GM12875 (cell line): ENCODE data around the gene SYCE1L.

Experiments
- H3K4me3 ChIP-seq: one replicate; pipeline ENCODE4 v1.5.1; 2011; ENCODE audit warnings: low read depth, low read length, control low read depth
- CTCF ChIP-seq: IDR thresholded peaks from 2 replicates; pipeline ENCODE4 v1.5.1; 2011; ENCODE audit warnings: low read depth, mild to moderate bottlenecking, control low read depth, inconsistent platforms, low read length, moderate library complexity, borderline replicate concordance; ENCODE audit not compliant: insufficient read depth

Gene SYCE1L

DNA sequence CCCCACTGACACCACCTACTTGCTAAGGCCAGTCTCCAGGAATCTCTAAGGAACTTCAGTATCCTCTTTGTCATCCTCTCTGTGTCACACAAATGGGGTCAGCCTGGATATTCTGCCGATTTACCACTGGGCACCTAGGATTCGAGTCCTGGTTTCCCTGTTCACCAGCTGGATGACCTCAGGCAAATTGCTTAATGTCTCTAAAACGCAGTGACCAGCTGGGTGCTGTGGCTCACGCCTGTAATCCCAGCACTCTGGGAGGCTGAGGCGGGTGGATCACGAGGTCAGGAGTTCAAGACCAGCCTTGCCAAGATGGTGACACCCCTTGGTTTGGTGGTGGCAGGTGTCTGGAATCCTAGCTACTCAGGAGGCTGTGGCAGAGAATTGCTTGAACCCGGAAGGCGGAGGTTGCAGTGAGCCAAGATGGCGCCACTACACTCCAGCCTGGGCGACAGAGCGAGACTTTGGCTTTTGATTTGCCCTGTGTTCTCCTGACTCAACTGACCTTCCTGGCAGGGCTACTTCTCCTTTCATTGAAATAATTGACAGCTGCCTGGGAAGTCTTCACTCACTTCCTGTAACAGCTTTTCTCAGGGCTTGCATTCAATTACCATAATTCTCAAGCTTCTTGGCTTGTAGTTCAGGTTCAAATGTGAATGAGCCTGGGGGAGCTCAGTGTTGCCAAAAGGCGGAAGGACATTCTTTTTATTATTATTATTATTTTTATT, 15.4 kb downstream of the SYCE1L start:
- no peak overlapping the region for H3K4me3 ChIP-seq
- no peak for TF ChIP-seq CTCF

DNA sequence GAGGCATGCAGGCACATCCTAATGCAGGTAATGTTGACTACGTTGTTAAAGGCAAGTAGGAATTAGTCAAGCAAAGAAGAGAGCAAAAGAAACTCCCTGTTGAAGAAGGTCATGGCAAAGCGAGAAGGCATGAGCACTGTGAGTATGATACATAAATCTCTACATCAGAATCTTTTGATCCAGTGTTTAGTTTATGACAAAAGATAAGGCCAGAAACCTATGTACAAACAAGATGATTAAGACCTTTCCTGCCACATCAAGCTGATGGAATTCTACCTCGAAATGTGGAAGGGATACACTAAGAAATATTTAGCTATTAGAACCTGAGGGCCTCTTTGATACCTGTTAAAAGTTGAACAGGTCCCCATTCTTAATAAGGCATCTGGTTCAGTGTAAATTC, 20.2 kb downstream of the SYCE1L start:
- H3K4me3 ChIP-seq, result no peak overlapping the region
- TF ChIP-seq CTCF, result no peak

DNA sequence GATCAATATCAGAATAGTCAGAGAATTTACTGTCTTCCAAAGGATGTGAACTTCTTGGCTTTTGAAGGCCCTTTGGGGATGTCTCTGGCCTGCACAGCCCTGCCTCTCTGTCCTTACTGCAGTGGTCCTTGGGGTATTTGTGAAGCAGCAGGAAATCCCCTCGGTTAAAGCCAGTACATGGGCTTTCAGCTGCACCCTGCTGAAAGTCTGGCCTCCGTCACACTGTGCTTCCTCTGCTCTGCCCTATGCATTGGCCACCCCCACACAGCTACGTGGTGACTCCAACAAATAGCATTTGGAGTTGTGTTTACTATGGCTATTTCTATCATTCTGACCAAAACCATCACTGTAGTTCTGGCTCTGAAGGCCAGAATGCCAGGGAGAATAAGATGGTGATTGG, 21.2 kb downstream of the SYCE1L start:
- no peak for TF ChIP-seq CTCF
- no peak overlapping the region for H3K4me3 ChIP-seq

- no peak for TF ChIP-seq CTCF
- no peak overlapping the region for H3K4me3 ChIP-seq
These were observed 22.3 kb downstream of the SYCE1L start for GRCh38 chr16:77221482-77221881.

DNA sequence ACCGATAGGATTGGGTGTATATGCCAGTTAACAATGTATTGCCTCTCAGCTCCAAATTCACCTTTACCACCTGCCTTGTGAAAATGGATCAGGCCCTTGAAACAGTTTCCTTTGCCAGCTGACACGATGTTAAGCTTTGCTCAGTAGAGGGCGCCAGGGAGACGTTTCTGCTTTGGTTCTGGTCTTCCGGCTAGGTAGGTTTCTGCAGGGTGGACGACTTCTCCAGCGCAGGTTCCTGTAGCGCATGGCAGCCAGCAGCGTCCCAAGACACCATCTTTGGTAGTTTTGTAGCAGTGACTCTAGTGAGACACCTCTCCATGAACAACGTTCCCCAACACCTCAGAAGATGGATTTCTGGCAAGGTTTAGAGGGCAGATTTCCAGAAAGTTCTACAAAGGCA, 24.0 kb downstream of the SYCE1L start:
- no peak overlapping the region for H3K4me3 ChIP-seq
- TF ChIP-seq CTCF, result peak; percentile 50; the same call in 1 of the 2 replicates

GRCh38 chr16:77225182-77225581, 26.0 kb downstream of the SYCE1L start:
- no peak for TF ChIP-seq CTCF
- no peak overlapping the region for H3K4me3 ChIP-seq

GRCh38 chr16:77227745-77228144, 28.5 kb downstream of the SYCE1L start:
- no peak for TF ChIP-seq CTCF
- H3K4me3 ChIP-seq, result no peak overlapping the region
